GM18502 (cell line): ENCODE measurements around the gene OVOL1.
A peak's percentile ranks its signal among the peaks of the same experiment; 100 is the strongest.
"Not testable (repeated sequence)": the region's sequence is repeated elsewhere in the genome, so short reads cannot be mapped to it uniquely, and the experiment has no call there.

Source experiments
- ATAC-seq: cut with Tn5 transposase; IDR thresholded peaks from one replicate; pipeline ENCODE4 v1.9.1; 2021; ENCODE audit warnings: mild to moderate bottlenecking; ENCODE audit not compliant: unreplicated experiment, poor library complexity

The OVOL1 gene

DNA sequence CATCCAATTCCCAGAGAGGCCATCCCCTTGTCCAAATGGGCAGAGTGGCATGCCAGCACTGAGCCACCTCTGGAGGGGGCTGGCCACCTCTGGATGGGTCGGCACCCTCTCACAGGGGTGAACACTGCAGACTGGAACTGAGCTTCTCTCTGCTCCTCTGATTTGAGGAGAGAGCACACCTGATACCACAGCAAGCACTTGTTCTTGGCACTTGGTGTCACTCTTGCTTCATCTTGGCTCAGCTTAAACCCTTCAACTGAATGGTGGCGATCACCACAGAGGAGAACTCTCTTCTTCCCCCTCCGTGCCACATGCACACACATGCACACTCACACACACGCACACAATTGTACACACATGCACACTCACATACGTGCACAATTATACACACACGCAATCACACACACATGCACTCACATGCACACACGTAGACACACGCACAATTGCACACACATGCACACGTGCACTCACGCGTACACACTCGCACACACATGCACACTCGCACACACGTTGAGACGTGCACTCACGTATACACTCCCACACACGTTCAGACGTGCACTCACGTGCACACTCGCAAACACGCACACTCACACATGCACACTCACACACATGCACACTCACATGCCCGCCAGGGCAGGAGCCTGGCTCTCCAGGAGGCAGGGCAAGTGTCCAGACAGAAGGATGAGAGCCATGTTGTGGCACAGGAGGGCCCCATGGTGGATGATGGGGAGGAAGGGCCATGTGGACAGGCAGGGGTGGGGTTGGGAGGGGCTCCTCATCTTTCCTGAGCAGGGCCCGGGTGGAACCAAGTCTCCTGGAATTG is 23.4 kb downstream of the OVOL1 start:
- ATAC-seq: no peak

DNA sequence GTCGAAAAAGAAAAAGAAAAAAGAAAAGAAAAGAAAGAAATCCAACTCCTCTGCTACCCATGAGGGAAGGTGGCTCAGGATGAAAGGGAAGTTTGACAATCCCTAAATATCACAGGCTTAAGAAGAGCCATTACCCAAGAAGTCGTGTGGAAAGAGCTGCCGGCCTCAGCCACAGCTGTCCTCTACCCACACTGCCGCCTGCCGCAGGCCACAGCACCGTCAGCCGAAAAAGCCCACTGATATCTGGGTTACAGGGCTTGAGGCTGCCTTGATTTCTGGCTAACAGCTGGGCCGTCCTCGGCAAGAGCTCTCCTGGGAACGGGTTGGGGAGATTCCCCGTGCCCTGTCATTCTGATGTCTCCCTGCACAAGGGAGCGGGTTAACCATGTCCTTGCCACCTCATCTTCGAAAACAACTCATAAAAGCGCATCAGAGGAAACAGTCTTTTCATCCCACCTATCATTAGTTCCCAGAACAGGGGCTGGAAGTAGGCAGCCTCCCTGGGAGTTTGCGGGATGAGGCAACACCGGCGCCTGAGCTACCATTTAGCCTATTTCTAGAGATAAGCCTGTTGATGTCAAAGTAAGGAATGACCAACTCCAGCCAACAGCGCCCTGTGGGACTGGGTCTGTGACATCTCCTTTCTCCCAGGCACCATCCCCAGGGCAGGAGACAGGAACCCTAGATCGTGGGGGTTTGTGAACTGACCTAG is 25.1 kb downstream of the OVOL1 start:
- no peak for ATAC-seq

DNA sequence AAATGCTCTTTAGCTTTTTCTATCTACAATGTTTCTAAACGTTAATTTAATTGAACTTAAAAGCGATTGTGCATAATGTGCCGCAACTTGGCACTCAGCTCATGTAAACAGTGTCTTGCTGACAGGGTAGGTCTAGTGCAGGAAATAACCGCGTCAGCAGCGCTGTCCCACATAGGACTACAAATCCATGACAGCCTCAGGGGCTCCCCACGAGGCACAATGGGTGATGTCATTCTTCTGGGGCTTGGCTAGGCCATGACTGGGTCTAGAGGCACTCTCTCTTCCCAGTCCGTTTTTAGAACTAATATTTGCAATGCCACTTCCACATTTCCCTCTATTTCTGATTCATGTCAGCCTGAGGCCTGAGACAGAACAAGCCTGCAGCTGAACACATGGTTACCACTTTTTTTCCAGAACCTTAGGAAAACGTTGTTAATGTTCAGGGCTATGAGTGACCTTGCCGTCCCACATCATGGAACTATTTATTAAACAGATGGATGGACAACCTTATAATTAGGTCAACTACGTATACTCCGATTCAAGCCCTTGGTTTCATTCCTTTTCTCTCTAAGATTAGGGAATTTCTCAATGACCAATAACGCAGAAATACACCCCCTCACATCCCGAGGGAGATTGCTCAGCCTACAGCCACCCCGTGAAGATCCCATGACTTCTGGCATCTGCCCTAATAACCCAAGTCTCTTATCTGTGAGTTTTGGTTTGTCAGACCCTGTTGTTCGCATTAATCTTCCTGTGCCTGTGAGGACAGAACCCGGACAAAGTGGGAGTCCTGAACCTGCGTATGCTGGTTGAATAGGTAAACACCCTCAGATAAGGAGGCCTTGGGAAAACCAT is 27.5 kb downstream of the OVOL1 start:
- no peak for ATAC-seq

DNA sequence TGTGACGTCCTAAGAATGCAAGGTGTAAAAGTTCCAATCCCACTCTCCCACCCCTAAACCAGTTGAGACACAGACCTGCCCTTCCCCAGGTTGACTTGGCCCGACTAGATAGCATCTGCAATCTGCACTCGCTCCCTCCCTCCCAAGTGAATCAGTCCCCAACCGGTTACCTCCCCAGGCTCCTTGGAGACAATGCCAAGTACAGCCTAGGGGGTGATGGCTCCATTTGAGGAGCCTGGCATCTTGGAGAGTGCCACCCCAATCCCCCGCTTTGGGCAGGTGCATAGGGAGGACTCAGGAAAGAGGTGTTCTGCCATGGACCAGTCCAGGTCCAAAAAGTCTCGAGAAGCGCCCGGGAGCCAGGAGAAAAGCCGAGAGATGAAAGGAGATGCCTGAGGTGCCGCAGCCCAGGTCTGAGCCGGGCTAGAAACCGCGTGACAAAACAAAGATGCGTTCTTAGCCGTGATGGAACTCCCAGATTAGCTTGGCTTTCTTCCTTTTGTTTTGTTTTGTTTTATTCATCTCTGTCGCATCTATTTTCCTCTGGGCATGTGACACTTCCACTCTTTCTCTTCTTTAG is 28.2 kb downstream of the OVOL1 start:
- no peak for ATAC-seq

DNA sequence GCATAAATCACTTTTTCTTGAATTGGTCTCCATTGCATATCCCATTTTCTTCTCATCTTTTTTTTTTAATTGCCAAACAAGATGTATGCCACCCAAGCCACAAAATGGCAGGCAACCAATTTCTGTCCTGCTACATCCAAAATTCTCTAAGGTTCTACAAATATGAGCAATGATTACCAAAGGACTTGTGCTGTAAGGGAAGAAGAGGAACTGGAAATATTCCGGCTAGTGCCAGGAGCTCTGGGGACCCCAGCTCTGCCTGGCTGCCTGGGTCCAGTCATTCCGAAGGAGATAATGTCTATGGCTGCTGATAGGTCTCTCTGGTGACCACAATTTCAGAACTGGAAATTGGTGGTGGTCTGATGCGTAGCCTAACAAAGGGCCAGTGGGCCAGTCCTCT is 29.8 kb downstream of the OVOL1 start:
- ATAC-seq: no peak

DNA sequence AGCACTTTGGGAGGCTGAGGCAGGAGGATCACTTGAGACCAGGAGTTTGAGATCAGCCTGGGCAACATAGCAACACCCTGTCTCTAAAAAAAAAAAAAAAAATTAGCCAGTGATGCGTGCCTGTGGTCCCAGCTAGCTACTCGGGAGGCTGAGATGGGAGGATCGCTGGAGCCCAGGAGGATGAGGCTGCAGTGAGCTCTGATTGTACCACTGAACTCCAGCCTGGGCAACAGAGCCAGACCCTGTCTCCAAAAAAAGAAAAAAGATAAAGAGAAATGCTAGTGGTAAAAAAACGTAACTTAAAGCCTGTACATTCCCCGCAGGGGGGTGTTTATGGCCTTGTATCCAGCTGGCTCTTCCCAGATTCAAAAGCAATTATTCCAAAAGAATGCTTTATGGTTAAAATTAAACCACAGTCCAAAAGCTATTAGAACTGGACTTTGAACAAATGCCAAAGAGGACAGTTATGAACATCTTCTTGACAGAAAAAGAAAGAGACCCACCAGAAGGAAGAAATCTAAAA is 30.5 kb downstream of the OVOL1 start:
- no peak for ATAC-seq

DNA sequence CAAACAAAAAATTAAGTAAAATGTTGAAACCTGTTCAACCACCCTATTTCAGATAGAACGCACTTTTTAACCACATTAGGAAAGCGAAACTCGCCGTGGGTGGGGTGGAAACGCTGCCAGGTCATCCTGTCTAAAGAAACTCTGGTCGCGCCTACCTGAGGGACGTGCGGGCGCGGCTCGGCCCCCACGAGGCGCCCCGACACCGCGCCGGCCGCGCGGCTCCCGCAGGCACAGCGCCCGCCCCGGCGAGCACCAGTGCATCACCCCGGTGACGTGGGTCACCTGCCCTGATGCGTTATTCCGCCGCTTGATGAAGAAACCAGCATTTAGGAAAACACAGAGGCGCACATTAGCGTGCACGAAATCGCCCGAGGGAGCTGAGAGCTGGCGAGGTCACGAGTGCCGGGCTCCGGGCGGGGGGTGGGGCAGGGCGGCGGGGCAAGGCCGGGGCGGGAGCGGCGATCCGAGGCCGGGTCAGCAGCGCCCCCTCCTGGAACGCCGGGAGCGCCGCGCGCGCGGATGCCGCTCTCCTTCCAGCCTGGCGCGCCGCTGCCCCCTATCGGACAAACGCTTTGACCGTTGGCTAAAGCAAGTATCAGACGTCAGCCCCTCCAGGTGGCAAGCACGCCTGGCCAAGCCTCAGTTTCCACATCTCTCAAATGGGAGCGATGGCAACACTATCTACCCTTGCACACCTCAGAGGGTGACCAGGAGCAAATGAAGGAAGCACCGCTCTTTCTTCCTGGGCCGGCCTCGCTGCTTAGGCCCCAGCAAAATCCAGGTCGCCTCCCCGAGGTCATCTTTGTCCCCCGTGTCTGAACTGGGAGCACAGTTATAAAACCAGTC is 31.2 kb downstream of the OVOL1 start:
- ATAC-seq: peak; percentile 78

DNA sequence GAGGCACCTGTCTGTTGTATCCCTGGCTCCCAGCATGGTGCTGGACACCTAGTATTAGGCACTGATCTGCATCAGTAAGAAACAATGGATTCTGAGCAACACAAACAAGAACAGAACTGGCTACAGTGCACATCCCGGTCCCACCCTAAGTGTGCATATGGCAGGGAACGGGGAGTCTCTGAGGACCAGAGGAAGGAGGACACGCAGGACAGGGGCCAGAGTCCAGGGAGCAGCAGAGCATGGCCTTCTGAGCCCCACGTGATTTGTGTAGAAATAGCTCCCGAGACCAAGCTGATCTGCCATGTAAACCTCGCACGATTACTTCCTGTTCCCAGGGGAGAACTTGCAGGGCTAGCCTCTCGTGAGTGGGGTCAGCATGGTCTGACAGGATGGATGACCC is 34.2 kb downstream of the OVOL1 start:
- ATAC-seq: no peak

DNA sequence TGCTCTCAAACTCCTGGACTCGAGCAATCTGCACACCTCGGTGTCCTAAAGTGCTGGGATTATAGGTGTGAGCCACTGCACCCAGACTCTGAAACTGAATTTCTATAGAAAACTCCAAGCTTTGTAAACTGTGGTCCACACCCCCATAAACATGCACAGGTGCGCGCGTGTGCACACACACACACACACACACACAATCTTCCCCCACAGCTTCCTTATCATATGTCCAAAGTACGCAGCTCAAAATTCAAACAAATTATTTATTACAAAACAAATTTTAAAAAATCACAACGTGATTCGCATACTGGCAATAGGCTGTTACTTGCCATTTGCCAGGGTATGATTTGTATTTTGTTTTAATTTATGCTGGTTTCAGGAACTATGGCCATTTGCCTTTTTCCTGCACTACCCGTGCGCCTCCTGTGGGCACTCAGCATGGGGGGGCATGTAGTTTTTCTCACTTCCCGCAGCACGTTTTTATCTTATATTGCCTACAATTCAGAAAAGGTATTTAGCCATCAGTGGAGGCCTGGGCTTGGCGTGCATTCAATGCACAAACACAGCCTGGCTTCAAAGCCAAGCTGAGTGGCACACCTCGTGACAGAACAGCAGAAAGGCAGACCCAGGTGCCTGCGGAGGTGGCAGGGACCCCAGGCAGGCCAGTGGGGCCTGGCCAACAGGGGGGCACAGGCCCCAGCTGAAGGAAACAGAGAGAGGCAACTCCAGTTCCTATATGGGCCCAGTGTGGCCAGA is 36.1 kb downstream of the OVOL1 start:
- ATAC-seq: no peak

DNA sequence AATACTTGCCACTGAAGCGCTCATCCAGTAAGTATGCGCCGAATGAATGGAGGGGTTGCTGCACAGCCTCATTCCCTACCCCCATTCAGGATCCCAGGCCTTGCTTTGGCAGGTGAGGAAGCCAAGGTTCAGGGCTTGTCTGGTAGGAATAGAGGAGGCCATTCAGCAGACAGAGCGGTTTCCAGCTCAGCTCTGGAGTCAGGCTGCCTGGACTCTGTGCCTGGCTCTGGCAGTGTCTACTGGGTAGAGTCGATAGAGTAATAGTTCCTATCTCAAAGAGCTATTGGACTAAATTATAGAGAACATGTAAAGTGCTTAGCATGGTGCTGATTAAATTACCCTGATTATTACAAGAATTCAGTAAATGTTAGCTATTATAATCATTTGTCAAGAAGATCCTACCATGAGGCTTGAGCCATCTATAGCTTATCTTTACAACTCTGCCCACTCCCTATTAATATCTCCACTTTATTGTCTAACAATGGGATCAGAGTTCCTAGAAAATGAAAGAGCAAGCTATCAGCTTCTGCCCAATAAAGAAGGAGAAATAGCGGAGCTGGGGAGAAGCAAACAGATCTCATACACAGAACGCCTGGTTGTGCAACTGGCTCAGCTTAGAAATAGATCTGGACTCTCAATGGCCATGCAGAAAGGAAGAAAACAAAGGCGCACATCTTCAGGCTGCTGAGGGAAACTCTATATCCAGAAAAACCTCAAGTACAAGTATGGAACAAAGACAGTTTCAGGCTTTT is 40.3 kb downstream of the OVOL1 start:
- no peak for ATAC-seq

DNA sequence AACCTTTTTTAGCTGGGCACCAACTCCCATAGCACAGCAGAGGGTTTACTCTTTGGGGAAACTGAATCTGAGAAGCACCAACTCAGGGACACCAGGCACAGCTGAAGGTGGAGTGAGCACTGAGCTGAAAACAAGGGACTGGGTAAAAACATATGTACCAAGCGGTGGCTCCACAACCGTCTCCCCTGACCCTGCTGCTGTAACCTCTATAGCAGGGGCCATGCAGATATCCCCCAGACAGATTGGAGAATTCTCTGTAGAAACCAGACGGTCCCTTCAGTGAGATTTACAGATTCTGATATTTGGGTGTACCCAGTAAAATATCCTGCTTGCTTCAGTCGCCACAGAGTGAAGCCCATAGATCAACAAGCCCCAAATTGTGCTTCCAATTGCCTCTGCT is 42.6 kb downstream of the OVOL1 start:
- ATAC-seq: no peak

DNA sequence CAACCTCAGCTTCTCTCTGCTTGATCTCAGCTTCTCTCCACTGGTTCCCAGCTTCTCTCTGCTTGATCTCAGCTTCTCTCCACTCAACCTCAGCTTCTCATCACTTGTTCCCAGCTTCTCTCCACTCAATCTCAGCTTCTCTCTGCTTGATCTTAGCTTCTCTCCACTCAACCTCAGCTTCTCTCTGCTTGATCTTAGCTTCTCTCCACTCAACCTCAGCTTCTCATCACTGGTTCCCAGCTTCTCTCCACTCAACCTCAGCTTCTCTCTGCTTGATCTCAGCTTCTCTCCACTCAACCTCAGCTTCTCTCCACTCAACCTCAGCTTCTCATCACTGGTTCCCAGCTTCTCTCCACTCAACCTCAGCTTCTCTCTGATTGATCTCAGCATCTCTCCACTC is 45.4 kb downstream of the OVOL1 start:
- not testable (repeated sequence) for ATAC-seq

DNA sequence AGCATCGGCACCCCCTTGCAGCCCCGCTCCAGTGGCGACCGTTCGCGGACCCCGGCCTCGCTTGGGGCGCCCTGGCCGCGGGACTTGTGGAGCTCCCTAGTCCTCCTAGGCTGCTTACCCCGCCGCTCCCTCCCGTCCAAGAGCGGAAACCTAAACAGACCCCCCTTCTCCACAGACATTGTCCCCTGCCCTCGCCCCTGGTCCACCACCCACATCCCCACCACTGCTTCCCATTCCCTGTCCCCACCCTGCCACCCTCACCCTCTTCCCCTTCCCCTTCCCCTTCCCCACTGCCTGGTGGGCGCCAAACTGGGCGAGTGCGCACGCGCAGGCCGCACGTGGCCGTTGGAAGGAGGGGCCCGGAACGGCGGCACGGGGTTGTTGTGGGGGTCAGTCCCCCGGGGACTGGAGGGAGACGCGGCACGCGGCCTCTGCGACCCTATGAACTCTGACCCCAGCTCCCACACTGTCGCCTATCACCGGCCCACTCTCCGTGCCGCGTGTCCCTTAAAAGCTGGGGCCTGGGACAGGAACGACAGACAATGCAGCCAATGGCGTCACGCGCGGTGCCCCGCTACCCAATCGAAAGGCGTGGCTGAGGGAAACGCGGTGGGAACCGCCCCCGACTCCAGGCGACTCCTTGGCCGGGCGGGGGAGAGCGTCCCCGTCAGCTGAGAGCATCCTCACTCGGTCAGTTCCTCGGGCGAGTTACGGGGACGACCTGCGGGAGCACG is 46.6 kb downstream of the OVOL1 start, which contains the start of gene SNX32:
Gene SNX32 (plus strand): TSS at position 667 of the 734 bp plus-strand sequence. CDS start 103 bp downstream, outside the sequence.
- peak; percentile 86 for ATAC-seq

DNA sequence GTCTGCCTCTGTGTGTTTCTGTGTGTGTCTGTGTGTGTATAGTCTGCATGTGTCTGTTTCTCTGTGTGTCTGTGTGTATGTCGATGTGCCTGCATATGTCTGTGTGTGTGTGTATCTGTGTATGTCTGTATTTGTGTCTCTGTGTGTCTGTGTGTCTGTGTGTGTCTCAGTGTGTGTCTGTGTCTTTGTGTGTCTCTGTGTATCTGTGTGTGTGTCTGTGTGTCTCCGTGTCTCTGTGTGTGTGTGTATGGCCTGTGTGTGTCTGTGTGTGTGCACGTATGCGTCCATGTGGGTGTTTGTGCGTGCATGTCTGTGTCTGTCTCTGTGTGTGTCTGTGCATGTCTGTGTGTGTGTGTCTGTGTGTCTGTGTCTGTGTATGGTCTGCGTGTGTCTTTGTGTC is 47.3 kb downstream of the OVOL1 start:
- no peak for ATAC-seq

DNA sequence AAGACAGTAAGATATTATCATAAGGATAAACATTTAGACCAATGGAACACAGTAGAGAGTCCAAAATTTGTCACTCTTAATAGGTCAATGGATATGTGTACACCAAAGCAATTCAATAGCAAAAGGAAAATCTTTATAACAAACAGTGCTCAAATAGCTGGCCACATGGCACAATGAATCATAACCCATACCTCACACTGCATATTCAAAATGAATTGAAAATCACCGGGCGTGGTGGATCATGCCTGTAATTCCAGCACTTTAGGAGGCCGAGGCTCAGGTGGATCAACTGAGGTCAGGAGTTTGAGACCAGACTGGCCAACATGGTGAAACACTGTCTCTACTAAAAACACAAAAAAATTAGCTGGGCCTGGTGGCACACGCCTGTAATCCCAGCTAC is 55.3 kb downstream of the OVOL1 start:
- ATAC-seq: no peak

DNA sequence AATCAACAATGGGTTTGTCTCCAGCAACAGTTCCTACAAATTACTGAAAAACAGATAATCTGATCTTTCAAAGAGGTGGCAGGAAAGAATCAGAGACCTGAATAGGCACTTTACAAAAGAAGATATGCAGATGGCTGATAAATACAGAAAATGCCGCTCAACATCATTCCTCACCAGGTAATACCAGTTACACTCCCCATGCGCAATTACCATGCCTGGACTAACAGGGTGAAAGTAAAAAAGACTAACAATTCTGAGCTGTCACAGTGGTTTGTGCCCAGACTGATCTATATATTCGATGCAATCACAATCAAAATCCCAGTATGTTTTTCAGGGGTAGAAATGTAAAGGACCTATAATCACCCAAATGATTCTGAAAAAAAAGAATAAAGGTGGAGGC is 56.9 kb downstream of the OVOL1 start:
- ATAC-seq: no peak

DNA sequence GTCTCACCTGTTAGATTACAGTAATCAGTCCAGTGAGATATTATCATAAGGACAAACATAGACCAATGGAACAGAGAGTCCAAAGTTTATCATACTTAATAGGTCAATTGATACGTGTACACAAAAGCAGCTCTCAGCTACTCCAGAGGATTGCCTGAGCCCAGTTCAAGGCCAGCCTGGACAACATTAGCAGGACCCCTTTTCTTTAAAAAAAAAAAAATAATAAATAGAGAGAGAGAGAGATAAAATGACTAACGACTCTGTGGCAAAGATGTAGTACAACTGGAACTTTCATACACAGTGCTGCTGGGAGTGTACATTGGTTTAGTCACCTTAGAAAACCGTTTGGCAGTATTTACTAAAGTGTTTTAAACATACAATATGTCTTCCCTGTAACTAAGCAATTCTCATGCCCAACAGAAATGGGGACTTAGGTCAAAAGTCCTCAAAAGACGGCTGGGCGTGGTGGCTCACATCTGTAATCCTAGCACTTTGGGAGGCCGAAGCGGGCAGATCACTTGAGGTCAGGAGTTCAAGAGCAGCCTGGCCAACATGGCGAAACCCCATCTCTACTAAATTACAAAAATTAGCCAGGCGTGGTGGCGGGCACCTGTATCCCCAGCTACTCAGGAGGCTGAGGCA is 57.5 kb downstream of the OVOL1 start:
- ATAC-seq: no peak
